Measurements from ENCODE around the gene PNISR. TPM values are rescaled to one million over a fixed set of nuclear protein-coding genes. Genes with fewer than 3 reads are reported as not detected.
A peak's percentile ranks its signal among the peaks of the same experiment; 100 is the strongest.

The PNISR gene
- total RNA-seq, 8 experiments from 2014 or later: 81.8 to 232 (median 134) TPM

DNA sequence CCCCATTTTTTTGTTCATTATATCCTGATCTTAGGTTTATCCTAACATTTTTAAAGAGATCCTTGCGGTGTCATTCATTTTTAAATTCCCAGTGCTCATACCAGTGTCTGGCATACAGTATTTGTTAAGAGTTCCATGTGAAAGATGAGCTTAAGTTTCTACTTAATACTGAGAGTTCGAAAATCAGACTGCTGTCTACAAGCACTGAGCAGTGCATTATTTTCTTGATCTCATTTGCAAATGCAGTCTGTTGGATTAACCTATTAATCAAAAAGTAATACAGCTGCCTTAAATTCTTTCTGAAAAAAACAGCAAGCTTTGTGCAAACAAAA, 31.8 kb downstream of the PNISR start:
- Histone ChIP-seq H3K27ac (peak overlapping the region; percentile 90 to 92), H3K4me1 (replicated peaks in 1 of 2) (peaks cover 3 to 5% of the 10 kb centered on the region in 2 donors), H3K4me3 (peak overlapping the region; percentile 57 to 77 (median 62))
- 0 to 36% (median 29%) methylated on average over 1 to 2 of the region's 2 CpGs; no CpG with 5 or more reads in 1 of the 10 experiments for WGBS, 10 experiments
- peak in 7 of 8 experiments; percentile 15 to 26 (median 20) for ATAC-seq (replicated peaks in 6 of 8)
- in situ Hi-C loops (cut with MboI; ENCODE audit: low pct_unique_long_range_greater_than_20kb in 2 of 9, low sequenced_read_pairs in 9 of 9, unreplicated experiment in 9 of 9): no loop called here

GRCh38 chr6:99390896-99391295, 34.2 kb downstream of the PNISR start:
- Histone ChIP-seq H3K4me1 (replicated peaks in 1 of 2) (peaks cover 3 to 5% of the 10 kb centered on the region in 2 donors), H3K4me3 (no peak overlapping the region), H3K27ac (no peak overlapping the region)
- in situ Hi-C loops (cut with MboI; ENCODE audit: low pct_unique_long_range_greater_than_20kb in 2 of 9, low sequenced_read_pairs in 9 of 9, unreplicated experiment in 9 of 9): no loop called here
- ATAC-seq (replicated peaks in 6 of 8): no peak
- WGBS, 10 experiments: 64 to 100% (median 95%) methylated on average over 2 to 3 of the region's 3 CpGs; no CpG with 5 or more reads in 2 of the 10 experiments

DNA sequence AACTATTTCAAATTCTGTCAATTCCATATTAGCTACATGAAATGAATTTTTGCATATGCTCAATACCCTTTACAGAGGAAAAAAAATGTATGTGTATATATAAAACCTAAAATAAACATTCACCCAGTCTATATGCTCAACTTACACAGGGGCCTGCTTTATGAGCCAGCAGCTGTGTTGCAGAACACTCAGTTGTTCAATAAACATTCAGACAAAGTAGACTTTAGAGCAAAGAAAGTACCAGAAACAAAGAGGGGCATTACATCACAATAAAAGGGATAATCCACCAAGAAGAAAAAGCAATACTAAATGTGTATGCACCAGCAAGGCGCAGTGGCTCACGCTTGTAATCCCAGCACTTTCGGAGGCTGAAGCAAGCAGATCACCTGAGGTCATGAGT, 40.6 kb downstream of the PNISR start:
- in situ Hi-C loops (cut with MboI; ENCODE audit: low pct_unique_long_range_greater_than_20kb in 2 of 9, low sequenced_read_pairs in 9 of 9, unreplicated experiment in 9 of 9): no loop called here
- Histone ChIP-seq H3K4me1 (replicated peaks in 1 of 2) (no peaks in the 10 kb centered on the region), H3K4me3 (no peak overlapping the region), H3K27ac (no peak overlapping the region)
- 67 to 100% (median 94%) methylated on average over 2 to 3 of the region's 3 CpGs; no CpG with 5 or more reads in 7 of the 10 experiments for WGBS, 10 experiments
- no peak for ATAC-seq (replicated peaks in 6 of 8)

DNA sequence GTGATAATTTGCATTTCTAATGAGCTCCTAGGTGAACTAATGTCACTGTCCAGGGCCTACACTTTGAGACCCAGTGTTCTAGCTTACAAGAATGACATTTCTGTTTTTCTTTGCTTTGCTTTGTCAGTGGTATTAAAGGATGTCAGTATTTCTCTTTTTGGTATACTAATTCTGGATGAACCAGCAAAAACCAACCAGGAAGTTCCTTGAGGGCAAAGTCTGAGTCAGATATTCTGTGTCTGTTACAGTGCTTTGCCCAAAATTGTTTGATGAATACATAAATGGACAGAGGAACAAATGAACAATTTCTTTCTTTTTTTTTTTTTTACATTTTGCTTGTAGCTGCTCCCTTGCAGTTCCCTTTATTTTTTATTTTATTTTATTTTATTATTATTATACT, 46.5 kb downstream of the PNISR start:
- Histone ChIP-seq H3K4me1 (replicated peaks in 1 of 2) (peaks cover 0 to 4% of the 10 kb centered on the region in 2 donors), H3K4me3 (no peak overlapping the region), H3K27ac (no peak overlapping the region)
- in situ Hi-C loops (cut with MboI; ENCODE audit: low pct_unique_long_range_greater_than_20kb in 2 of 9, low sequenced_read_pairs in 9 of 9, unreplicated experiment in 9 of 9): no loop called here
- no peak for ATAC-seq (replicated peaks in 6 of 8)

DNA sequence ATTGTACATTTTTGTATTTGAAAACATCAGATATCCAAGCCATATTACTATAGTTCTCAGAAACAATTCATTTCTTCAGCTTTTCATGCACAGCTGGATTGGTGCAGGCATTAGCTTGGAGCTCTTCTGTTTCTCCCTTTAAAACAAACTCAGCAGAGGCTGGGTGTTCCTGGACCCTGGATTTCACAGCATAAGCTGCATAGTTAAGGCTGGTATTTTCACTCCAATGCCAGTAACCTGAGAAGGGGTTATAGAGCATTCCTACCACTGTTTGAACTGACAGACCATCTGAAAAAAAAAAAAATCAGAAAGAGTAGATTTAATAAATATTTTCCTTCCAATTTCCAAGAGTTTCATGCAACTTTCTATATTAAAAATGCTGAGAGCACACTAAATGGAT, 55.6 kb downstream of the PNISR start:
- H3K4me1 ChIP-seq (replicated peaks in 1 of 2): no peaks in the 10 kb centered on the region
- no peak overlapping the region for H3K4me3 ChIP-seq
- ATAC-seq (replicated peaks in 6 of 8): no peak
- in situ Hi-C loops (cut with MboI; ENCODE audit: low pct_unique_long_range_greater_than_20kb in 2 of 9, low sequenced_read_pairs in 9 of 9, unreplicated experiment in 9 of 9): no loop called here
- no peak overlapping the region for H3K27ac ChIP-seq

DNA sequence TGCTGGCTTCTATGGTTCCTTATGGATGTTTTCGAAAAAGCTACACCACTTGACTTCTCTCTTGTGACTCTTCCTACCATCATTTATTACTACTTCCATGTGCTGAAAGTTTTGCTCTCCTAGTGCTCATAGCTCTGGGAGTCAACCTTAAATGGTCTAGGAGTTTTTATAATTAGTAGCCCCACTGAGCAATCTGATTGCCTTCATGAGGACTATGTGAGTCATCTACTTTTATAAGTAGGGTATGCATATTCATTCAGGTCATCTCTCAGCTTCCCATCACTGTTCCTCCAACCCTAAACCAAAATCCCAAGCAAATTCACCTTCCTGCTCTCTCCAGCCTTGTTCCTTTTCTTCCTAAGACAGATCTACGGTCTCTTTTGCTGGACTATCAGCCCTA, 58.3 kb downstream of the PNISR start:
- H3K4me3 ChIP-seq: no peak overlapping the region
- in situ Hi-C loops (cut with MboI; ENCODE audit: low pct_unique_long_range_greater_than_20kb in 2 of 9, low sequenced_read_pairs in 9 of 9, unreplicated experiment in 9 of 9): no loop called here
- 63 to 100% (median 96%) methylated on average over 1 to 2 of the region's 2 CpGs; no CpG with 5 or more reads in 2 of the 10 experiments for WGBS, 10 experiments
- H3K4me1 ChIP-seq (replicated peaks in 1 of 2): no peaks in the 10 kb centered on the region
- H3K27ac ChIP-seq: no peak overlapping the region
- ATAC-seq (replicated peaks in 6 of 8): peak in 3 of 8 experiments; percentile 53 to 73 (median 72)

- in situ Hi-C loops (cut with MboI; ENCODE audit: low pct_unique_long_range_greater_than_20kb in 2 of 9, low sequenced_read_pairs in 9 of 9, unreplicated experiment in 9 of 9): no loop called here
- H3K4me3 ChIP-seq: no peak overlapping the region
- ATAC-seq (replicated peaks in 6 of 8): no peak
- H3K4me1 ChIP-seq (replicated peaks in 1 of 2): no peaks in the 10 kb centered on the region
- no peak overlapping the region for H3K27ac ChIP-seq
- 29 to 100% (median 77%) methylated on average over 1 to 5 of the region's 5 CpGs for WGBS, 10 experiments
Observed at GRCh38 chr6:99364026-99364425, 61.1 kb downstream of the PNISR start.

GRCh38 chr6:99362678-99363268, 62.3 kb downstream of the PNISR start:
- Histone ChIP-seq H3K4me3 (no peak overlapping the region), H3K4me1 (replicated peaks in 1 of 2) (no peaks in the 10 kb centered on the region), H3K27ac (no peak overlapping the region)
- 20 to 100% (median 83%) methylated on average over 1 of the region's 1 CpG; no CpG with 5 or more reads in 5 of the 10 experiments for WGBS, 10 experiments
- ATAC-seq (replicated peaks in 6 of 8): no peak
- in situ Hi-C loops (cut with MboI; ENCODE audit: low pct_unique_long_range_greater_than_20kb in 2 of 9, low sequenced_read_pairs in 9 of 9, unreplicated experiment in 9 of 9): no loop called here

DNA sequence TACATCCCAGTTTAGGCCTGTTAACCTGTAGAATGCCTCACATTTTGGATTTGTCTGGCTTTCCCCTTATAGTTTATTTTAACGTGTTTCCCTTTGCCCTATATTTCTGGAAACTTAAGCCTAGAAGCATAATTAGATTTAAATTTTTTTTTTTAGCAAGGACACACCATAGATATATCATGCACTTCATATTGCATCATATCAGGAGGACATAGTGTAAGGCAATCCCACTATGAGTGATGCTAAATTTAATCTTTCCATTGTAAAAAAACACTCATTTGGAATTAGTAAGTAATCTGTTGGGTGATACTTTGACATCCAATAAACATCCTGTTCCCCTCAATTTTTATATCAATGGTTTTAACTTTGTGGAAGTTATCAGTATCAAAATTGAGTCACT, 65.3 kb downstream of the PNISR start:
- 0 to 92% (median 56%) methylated on average over 1 of the region's 1 CpG for WGBS, 10 experiments
- Histone ChIP-seq H3K4me1 (replicated peaks in 1 of 2) (no peaks in the 10 kb centered on the region), H3K4me3 (no peak overlapping the region), H3K27ac (no peak overlapping the region)
- ATAC-seq (replicated peaks in 6 of 8): no peak
- in situ Hi-C loops (cut with MboI; ENCODE audit: low pct_unique_long_range_greater_than_20kb in 2 of 9, low sequenced_read_pairs in 9 of 9, unreplicated experiment in 9 of 9): no loop called here

DNA sequence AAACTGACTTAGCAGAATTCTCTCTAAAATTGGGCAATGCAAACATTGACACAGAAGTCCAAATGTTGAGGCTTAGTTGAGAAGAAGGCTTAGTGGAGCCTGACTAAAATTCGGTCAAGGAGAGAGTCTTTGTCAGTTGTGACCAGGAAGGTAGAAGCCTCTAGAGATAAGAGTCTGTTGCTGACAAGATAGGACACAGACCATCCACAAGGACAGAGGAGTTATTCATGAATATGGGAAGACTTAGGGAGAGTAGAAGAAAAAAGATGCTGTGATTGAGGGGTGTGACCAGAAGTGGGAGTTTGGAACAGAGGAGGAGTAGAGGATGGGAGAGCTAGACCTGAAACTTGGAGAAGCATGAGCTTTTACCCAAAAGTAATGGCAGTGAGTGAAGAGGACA, 68.5 kb downstream of the PNISR start:
- WGBS, 10 experiments: 0 to 71% (median 20%) methylated on average over 1 of the region's 1 CpG; no CpG with 5 or more reads in 1 of the 10 experiments
- Histone ChIP-seq H3K4me3 (no peak overlapping the region), H3K27ac (no peak overlapping the region), H3K4me1 (replicated peaks in 1 of 2) (no peaks in the 10 kb centered on the region)
- in situ Hi-C loops (cut with MboI; ENCODE audit: low pct_unique_long_range_greater_than_20kb in 2 of 9, low sequenced_read_pairs in 9 of 9, unreplicated experiment in 9 of 9): no loop called here
- no peak for ATAC-seq (replicated peaks in 6 of 8)

DNA sequence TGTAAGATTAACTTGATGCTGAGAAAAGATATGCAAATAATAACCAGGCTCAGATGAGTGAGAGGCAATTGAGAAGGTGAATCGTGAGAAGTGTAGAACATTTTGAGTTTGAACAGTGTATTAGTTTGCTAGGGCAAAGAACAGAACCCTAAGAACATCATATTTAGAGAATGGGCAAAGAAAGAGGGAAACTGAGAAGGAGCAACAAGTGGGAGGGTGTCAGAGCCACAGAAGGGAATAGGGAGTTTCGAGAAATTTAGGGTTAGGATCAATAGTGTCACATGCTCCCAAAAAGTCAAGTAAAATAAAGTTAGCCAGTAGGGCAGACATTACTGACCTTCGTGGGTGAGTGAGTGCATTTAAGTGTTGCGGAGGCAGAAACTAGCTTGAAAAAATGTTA, 70.1 kb downstream of the PNISR start:
- no peak for ATAC-seq (replicated peaks in 6 of 8)
- 7 to 74% (median 59%) methylated on average over 2 to 4 of the region's 4 CpGs; no CpG with 5 or more reads in 2 of the 10 experiments for WGBS, 10 experiments
- peaks cover 0 to 7% of the 10 kb centered on the region in 2 donors for H3K4me1 ChIP-seq (replicated peaks in 1 of 2)

DNA sequence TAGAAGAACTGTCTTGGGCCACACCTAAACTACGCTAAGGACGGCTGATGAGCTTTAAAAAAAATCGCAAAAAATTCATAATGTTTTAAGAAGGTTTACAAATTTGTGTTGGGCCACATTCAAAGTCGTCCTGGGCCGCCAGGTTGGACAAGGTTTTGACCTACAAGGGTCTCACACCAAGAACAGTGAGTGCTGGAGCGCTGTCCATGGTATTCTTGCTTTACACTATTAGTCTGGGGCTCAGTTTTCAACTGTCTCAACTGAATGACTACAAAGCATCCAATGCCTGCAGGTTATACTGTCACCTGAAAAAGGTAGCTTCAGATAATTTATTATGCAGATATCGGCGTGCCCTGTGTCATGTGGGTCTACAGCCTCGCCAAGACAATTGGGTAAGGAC, 72.0 kb downstream of the PNISR start:
- Histone ChIP-seq H3K4me1 (replicated peaks in 1 of 2) (peaks cover 4 to 7% of the 10 kb centered on the region in 2 donors), H3K27ac (no peak overlapping the region), H3K4me3 (no peak overlapping the region)
- 22 to 90% (median 72%) methylated on average over 4 to 9 of the region's 9 CpGs; no CpG with 5 or more reads in 1 of the 10 experiments for WGBS, 10 experiments
- no peak for ATAC-seq (replicated peaks in 6 of 8)
- in situ Hi-C loops (cut with MboI; ENCODE audit: low pct_unique_long_range_greater_than_20kb in 2 of 9, low sequenced_read_pairs in 9 of 9, unreplicated experiment in 9 of 9): no loop called here

More for the DNA sequence above, 70.1 kb downstream of the PNISR start:
- in situ Hi-C loops (cut with MboI; ENCODE audit: low pct_unique_long_range_greater_than_20kb in 2 of 9, low sequenced_read_pairs in 9 of 9, unreplicated experiment in 9 of 9): no loop called here
- Histone ChIP-seq H3K27ac (no peak overlapping the region), H3K4me3 (no peak overlapping the region)

- in situ Hi-C loops (cut with MboI; ENCODE audit: low pct_unique_long_range_greater_than_20kb in 2 of 9, low sequenced_read_pairs in 9 of 9, unreplicated experiment in 9 of 9): no loop called here
- 10 to 83% (median 50%) methylated on average over 3 to 10 of the region's 10 CpGs; no CpG with 5 or more reads in 2 of the 10 experiments for WGBS, 10 experiments
- H3K27ac ChIP-seq: no peak overlapping the region
- no peak for ATAC-seq (replicated peaks in 6 of 8)
- H3K4me1 ChIP-seq (replicated peaks in 1 of 2): peaks cover 9 to 19% of the 10 kb centered on the region in 2 donors
- peak overlapping the region in 2 of 5 donors; percentile 63 to 79 for H3K4me3 ChIP-seq
Observed at GRCh38 chr6:99350573-99350972, 74.5 kb downstream of the PNISR start.
